Inferior parietal cortex (tissue), 1 donor: ENCODE data around the gene TMEM144.
A peak's percentile ranks its signal among the peaks of the same experiment; 100 is the strongest.
"Not testable (repeated sequence)": the region's sequence is repeated elsewhere in the genome, so short reads cannot be mapped to it uniquely, and the experiment has no call there.

Experiments used
- DNase-seq: peaks from one replicate; pipeline ENCODE4 v3.0.0-alpha.2; 2016; ENCODE audit errors: extremely low spot score

TMEM144 gene

GRCh38 chr4:158192439-158193158, 17.7 kb upstream of the TMEM144 start:
- DNase-seq = no peak

GRCh38 chr4:158193171-158193749, 17.0 kb upstream of the TMEM144 start:
- peak; percentile 83 for DNase-seq

GRCh38 chr4:158195297-158195696, 15.0 kb upstream of the TMEM144 start:
- no peak for DNase-seq

- no peak for DNase-seq
Observed at GRCh38 chr4:158197194-158197776, 13.0 kb upstream of the TMEM144 start.

- no peak for DNase-seq
Observed at GRCh38 chr4:158200214-158200613, 10.1 kb upstream of the TMEM144 start.

- DNase-seq = no peak
Observed at GRCh38 chr4:158201322-158201721, 9.0 kb upstream of the TMEM144 start.

- no peak for DNase-seq
Observed at GRCh38 chr4:158201876-158202275, 8.4 kb upstream of the TMEM144 start.

GRCh38 chr4:158202481-158202880, 7.8 kb upstream of the TMEM144 start:
- DNase-seq = no peak

GRCh38 chr4:158203436-158203835, 6.8 kb upstream of the TMEM144 start:
- no peak for DNase-seq

GRCh38 chr4:158203929-158204328, 6.4 kb upstream of the TMEM144 start:
- DNase-seq = no peak

GRCh38 chr4:158208963-158209640, 1.2 kb upstream of the TMEM144 start:
- DNase-seq = no peak

- DNase-seq = peak; percentile 56
Observed at GRCh38 chr4:158211222-158211621, 936 bp downstream of the TMEM144 start.

GRCh38 chr4:158213466-158213865, 3.2 kb downstream of the TMEM144 start:
- no peak for DNase-seq

- no peak for DNase-seq
Observed at GRCh38 chr4:158214856-158215255, 4.6 kb downstream of the TMEM144 start.

GRCh38 chr4:158217763-158218162, 7.5 kb downstream of the TMEM144 start:
- DNase-seq = no peak

GRCh38 chr4:158219623-158220022, 9.3 kb downstream of the TMEM144 start:
- DNase-seq = no peak

- DNase-seq = not testable (repeated sequence)
Observed at GRCh38 chr4:158224318-158224717, 14.0 kb downstream of the TMEM144 start.

- not testable (repeated sequence) for DNase-seq
Observed at GRCh38 chr4:158224999-158225398, 14.7 kb downstream of the TMEM144 start.

- DNase-seq = not testable (repeated sequence)
Observed at GRCh38 chr4:158227880-158228279, 17.6 kb downstream of the TMEM144 start.

GRCh38 chr4:158228399-158228798, 18.1 kb downstream of the TMEM144 start:
- DNase-seq = not testable (repeated sequence)

GRCh38 chr4:158229768-158230167, 19.5 kb downstream of the TMEM144 start:
- DNase-seq = no peak

- no peak for DNase-seq
Observed at GRCh38 chr4:158234671-158235070, 24.4 kb downstream of the TMEM144 start.
